Naive thymus-derived CD4-positive, alpha-beta T cell (primary cell): ENCODE results near the gene SLCO2A1. TPM values are rescaled to one million over a fixed set of nuclear protein-coding genes. Genes with fewer than 3 reads are reported as not detected.

Experiments used
- ATAC-seq: fragments of 150-1000 bp; cut with Tn5 transposase; 2 replicates; pipeline ENCODE4 v1.10.0; 2021; ENCODE audit warnings: mild to moderate bottlenecking, moderate library complexity
- CTCF ChIA-PET: fragments of 350-600 bp; sonication (Branson Sonifier 250); formaldehyde crosslinking; loops from one replicate; lab custom pipeline; 2021; ENCODE audit warnings: antibody characterized with exemption; lab: Charles Lee
- POLR2A ChIA-PET: fragments of 350-600 bp; sonication (Branson Sonifier 250); formaldehyde crosslinking; loops from one replicate; lab custom pipeline; 2021; ENCODE audit warnings: antibody characterized with exemption, inconsistent platforms; lab: Charles Lee
- DNase-seq, 9 donors: peaks; one replicate each; pipeline versions ENCODE4 v3.0.0 to v3.0.0-alpha.2; 2020 to 2022; ENCODE audit warnings: mixed read lengths in 1 of 9
- H3K27ac ChIP-seq: one replicate; pipeline ENCODE4 v1.7.0; 2013; ENCODE audit warnings: mild to moderate bottlenecking, low read depth, low read length, moderate library complexity
- H3K27me3 ChIP-seq, 2 donors: one replicate each; pipeline ENCODE4 v1.7.0; 2013; ENCODE audit warnings: low read length in 2 of 2, mild to moderate bottlenecking in 2 of 2, moderate library complexity in 2 of 2; ENCODE audit not compliant: control insufficient read depth in 2 of 2, insufficient read depth in 2 of 2
- H3K36me3 ChIP-seq, 3 experiments: 1 replicate in 2 of 3; 2 replicates in 1 of 3; pipeline ENCODE4 v1.7.0; 2013; ENCODE audit warnings: low read length in 3 of 3, mild to moderate bottlenecking in 3 of 3, moderate library complexity in 1 of 3; ENCODE audit not compliant: insufficient read depth in 3 of 3, control insufficient read depth in 2 of 3
- H3K4me1 ChIP-seq, 2 donors: one replicate each; pipeline ENCODE4 v1.7.0; 2013; ENCODE audit warnings: low read length in 2 of 2, mild to moderate bottlenecking in 2 of 2, moderate library complexity in 1 of 2; ENCODE audit not compliant: control insufficient read depth in 2 of 2, insufficient read depth in 2 of 2
- H3K4me3 ChIP-seq: 2 replicates; pipeline ENCODE4 v1.7.0; 2013; ENCODE audit warnings: mild to moderate bottlenecking, low read length
- H3K9me3 ChIP-seq, 3 experiments: 1 replicate in 2 of 3; 2 replicates in 1 of 3; pipeline ENCODE4 v1.7.0; 2013; ENCODE audit warnings: low read length in 3 of 3; ENCODE audit not compliant: control insufficient read depth in 2 of 3
- H3K27ac Mint-ChIP-seq, 9 donors: one replicate each; pipeline ENCODE4 v1.8.0; 2020 to 2022; ENCODE audit warnings: mixed read lengths in 9 of 9, mild to moderate bottlenecking in 8 of 9, moderate library complexity in 5 of 9, inconsistent platforms in 2 of 9
- H3K27me3 Mint-ChIP-seq, 5 donors: one replicate each; pipeline ENCODE4 v1.8.0; 2021 to 2022; ENCODE audit warnings: mixed read lengths in 5 of 5, mild to moderate bottlenecking in 1 of 5
- H3K36me3 Mint-ChIP-seq, 5 donors: one replicate each; pipeline ENCODE4 v1.8.0; 2020 to 2022; ENCODE audit warnings: mixed read lengths in 5 of 5, mild to moderate bottlenecking in 3 of 5, inconsistent platforms in 1 of 5
- H3K4me1 Mint-ChIP-seq, 7 donors: one replicate each; pipeline ENCODE4 v1.8.0; 2020 to 2022; ENCODE audit warnings: mixed read lengths in 7 of 7, mild to moderate bottlenecking in 3 of 7, inconsistent platforms in 1 of 7
- H3K4me3 Mint-ChIP-seq, 10 donors: one replicate each; pipeline ENCODE4 v1.8.0; 2020 to 2022; ENCODE audit warnings: mild to moderate bottlenecking in 10 of 10, mixed read lengths in 10 of 10, moderate library complexity in 6 of 10, inconsistent platforms in 2 of 10
- H3K9me3 Mint-ChIP-seq, 11 donors: one replicate each; pipeline ENCODE4 v1.8.0; 2020 to 2022; ENCODE audit warnings: mixed read lengths in 11 of 11, mild to moderate bottlenecking in 4 of 11, inconsistent platforms in 1 of 11, moderate library complexity in 1 of 11
- intact Hi-C, 2 donors: fragments of 100-400 bp; cut with micrococcal nuclease; formaldehyde crosslinking; loops; one replicate each; pipeline ENCODE4 v1.15.1; 2023
- polyA plus RNA-seq, 2 donors: library from polyadenylated mRNA; unstranded; fragments of 300-500 nt; fragmentation: Illumina TruSeq; gene quantifications; one replicate each; pipeline ENCODE4 v1.2.3, GENCODE V29; 2021
- total RNA-seq, 6 experiments: library from RNA in 5 of 6; stranded (reverse) in 5 of 6; gene quantifications; 1 replicate in 5 of 6; 2 replicates in 1 of 6; pipeline ENCODE4 v1.2.3 and lab custom pipeline; 2021 to 2026

SLCO2A1 gene
- total and polyA plus RNA-seq, 7 experiments from 2014 or later = not detected

DNA sequence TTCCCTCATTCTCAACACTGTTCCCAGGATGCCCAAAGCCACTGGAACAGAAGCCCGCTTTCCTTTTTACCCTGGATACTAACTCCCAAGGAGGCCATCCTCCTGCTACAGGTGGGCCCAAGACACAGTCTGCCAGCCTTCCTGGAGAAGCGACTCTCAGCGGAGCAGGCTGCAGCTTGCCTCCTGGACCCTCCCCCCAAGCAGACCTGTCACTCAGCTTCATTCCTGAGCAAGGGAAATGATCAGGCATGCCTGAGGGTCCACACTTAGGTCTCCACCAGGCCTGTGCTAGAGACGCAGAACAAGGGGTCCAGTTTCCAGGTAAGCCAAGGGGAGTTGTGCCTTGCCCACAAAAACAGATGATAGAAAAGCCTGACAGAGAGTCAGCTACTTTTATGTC is 62.8 kb downstream of the SLCO2A1 start:
- H3K27me3 Mint-ChIP-seq = peaks cover 0 to 17% (median 0%) of the 10 kb centered on the region in 5 donors
- peaks cover 0 to 2% (median 0%) of the 10 kb centered on the region in 7 donors for H3K4me1 Mint-ChIP-seq
- intact Hi-C loops = no loop called here
- H3K9me3 Mint-ChIP-seq = peaks cover 0 to 10% (median under 1%) of the 10 kb centered on the region in 11 donors
- no peak overlapping the region for H3K4me3 ChIP-seq
- no peaks in the 10 kb centered on the region for H3K27me3 ChIP-seq
- no peak for ATAC-seq
- peaks cover 0 to 1% (median 0%) of the 10 kb centered on the region in 5 donors for H3K36me3 Mint-ChIP-seq
- H3K27ac ChIP-seq = no peak overlapping the region
- ChIA-PET POLR2A (no interaction called here), CTCF (no interaction called here)
- H3K36me3 ChIP-seq = no peaks in the 10 kb centered on the region
- no peak overlapping the region for H3K4me3 Mint-ChIP-seq
- no peak for DNase-seq
- H3K4me1 ChIP-seq = no peaks in the 10 kb centered on the region
- no peaks in the 10 kb centered on the region for H3K9me3 ChIP-seq
- no peak overlapping the region for H3K27ac Mint-ChIP-seq

DNA sequence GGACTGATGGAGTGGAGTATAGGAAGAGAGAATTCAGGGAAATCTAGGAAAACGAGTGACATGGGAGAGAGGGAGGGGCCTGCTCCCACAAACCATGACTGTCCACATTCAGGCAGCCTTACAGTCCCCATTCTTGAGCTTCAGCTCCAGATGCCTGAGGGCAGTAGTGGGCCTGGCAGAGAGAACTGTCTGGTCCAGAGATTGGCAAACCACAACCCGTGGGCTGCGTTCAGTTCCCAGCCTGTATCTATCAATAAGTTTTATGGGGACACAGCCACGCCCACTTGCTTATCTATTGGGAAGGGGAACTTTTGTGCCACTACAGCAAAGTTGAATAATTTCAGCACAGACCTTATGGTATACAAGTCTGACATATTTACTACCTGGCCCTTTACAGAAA is 63.8 kb downstream of the SLCO2A1 start:
- H3K36me3 Mint-ChIP-seq = no peaks in the 10 kb centered on the region
- H3K4me1 Mint-ChIP-seq = peaks cover 0 to 2% (median 0%) of the 10 kb centered on the region in 7 donors
- peaks cover 0 to 1% (median 0%) of the 10 kb centered on the region in 11 donors for H3K9me3 Mint-ChIP-seq
- POLR2A ChIA-PET = interaction anchor here (0.7 to 1.0 kb wide), 2 partner anchors 12 to 15 kb away, joined by 3 read pairs; no protein-coding TSS in a partner anchor
- H3K4me3 ChIP-seq = no peak overlapping the region
- no peak overlapping the region for H3K27ac Mint-ChIP-seq
- intact Hi-C loops = no loop called here
- H3K36me3 ChIP-seq = no peaks in the 10 kb centered on the region
- no peak overlapping the region for H3K4me3 Mint-ChIP-seq
- no peaks in the 10 kb centered on the region for H3K4me1 ChIP-seq
- ATAC-seq (no peak), DNase-seq (no peak)
- H3K27ac ChIP-seq = no peak overlapping the region
- CTCF ChIA-PET = no interaction called here
- peaks cover 0 to 17% (median 2%) of the 10 kb centered on the region in 5 donors for H3K27me3 Mint-ChIP-seq
- H3K27me3 ChIP-seq = no peaks in the 10 kb centered on the region
- no peaks in the 10 kb centered on the region for H3K9me3 ChIP-seq

DNA sequence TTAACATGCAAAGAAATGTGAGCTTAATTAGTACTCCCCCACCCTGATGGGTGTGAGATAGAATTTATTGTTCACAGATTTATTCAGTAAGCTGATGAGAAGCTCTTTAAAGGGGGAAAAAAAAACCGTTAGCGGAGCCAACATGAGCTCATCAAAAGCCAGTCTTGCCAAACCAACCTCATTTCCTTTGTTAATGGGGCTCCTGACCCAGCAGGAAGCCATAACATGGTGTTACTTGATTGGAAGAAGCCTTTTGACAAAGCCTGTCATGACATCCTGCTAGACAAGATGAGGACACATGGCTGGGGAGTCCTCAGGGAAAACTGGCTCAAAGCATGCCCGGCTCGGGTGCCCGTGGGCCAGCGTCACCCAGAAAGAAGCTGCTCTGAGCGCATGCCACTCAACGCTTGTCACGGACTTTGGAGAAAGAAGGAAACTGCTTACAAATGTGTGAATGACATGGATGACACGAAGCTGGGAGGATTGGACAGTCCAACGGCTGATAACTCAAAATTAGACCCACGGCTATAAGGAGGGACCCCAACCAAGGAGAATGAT is 64.6 kb downstream of the SLCO2A1 start:
- H3K27me3 Mint-ChIP-seq = peaks cover 0 to 17% (median 2%) of the 10 kb centered on the region in 5 donors
- no peak for ATAC-seq
- intact Hi-C loops = no loop called here
- no peak overlapping the region for H3K4me3 Mint-ChIP-seq
- no peaks in the 10 kb centered on the region for H3K4me1 ChIP-seq
- no peak overlapping the region for H3K27ac ChIP-seq
- no peak overlapping the region for H3K4me3 ChIP-seq
- H3K27ac Mint-ChIP-seq = no peak overlapping the region
- no peaks in the 10 kb centered on the region for H3K36me3 ChIP-seq
- H3K9me3 ChIP-seq = no peaks in the 10 kb centered on the region
- H3K9me3 Mint-ChIP-seq = peaks cover 0 to 1% (median 0%) of the 10 kb centered on the region in 11 donors
- no peaks in the 10 kb centered on the region for H3K36me3 Mint-ChIP-seq
- H3K4me1 Mint-ChIP-seq = peaks cover 0 to 2% (median 0%) of the 10 kb centered on the region in 7 donors
- CTCF ChIA-PET = no interaction called here
- no peaks in the 10 kb centered on the region for H3K27me3 ChIP-seq
- no peak for DNase-seq
- POLR2A ChIA-PET = interaction anchor here (0.7 to 1.0 kb wide), 2 partner anchors 13 to 14 kb away, joined by 3 read pairs; no protein-coding TSS in a partner anchor

DNA sequence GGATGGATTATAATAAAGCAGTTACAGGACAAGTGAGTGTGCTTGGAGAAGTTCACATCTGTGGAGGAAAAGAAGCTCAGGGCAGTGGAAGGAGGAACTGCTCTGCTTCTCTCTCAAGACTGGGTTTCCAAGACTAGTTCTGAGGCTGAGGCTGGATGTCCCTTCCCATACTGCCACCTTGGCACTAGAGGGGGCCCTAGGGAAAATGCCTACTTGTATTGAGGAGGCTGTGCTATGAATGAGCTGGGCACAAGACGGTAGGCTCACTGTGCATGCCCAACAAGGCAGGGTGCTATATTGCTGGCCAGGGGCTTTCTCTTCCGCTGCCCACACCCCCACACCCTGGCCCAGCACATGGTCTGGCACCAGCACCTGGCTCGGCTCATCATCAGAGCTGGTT is 65.2 kb downstream of the SLCO2A1 start:
- H3K4me1 ChIP-seq = no peaks in the 10 kb centered on the region
- H3K36me3 ChIP-seq = no peaks in the 10 kb centered on the region
- H3K4me1 Mint-ChIP-seq = peaks cover 0 to 2% (median 0%) of the 10 kb centered on the region in 7 donors
- H3K9me3 Mint-ChIP-seq = peaks cover 0 to 1% (median 0%) of the 10 kb centered on the region in 11 donors
- POLR2A ChIA-PET = no interaction called here
- H3K36me3 Mint-ChIP-seq = no peaks in the 10 kb centered on the region
- CTCF ChIA-PET = no interaction called here
- H3K4me3 ChIP-seq = no peak overlapping the region
- H3K4me3 Mint-ChIP-seq = no peak overlapping the region
- peaks cover 0 to 17% (median 2%) of the 10 kb centered on the region in 5 donors for H3K27me3 Mint-ChIP-seq
- no peak overlapping the region for H3K27ac Mint-ChIP-seq
- no peaks in the 10 kb centered on the region for H3K27me3 ChIP-seq
- no peak for DNase-seq
- intact Hi-C loops = no loop called here
- no peaks in the 10 kb centered on the region for H3K9me3 ChIP-seq
- no peak overlapping the region for H3K27ac ChIP-seq
- no peak for ATAC-seq

DNA sequence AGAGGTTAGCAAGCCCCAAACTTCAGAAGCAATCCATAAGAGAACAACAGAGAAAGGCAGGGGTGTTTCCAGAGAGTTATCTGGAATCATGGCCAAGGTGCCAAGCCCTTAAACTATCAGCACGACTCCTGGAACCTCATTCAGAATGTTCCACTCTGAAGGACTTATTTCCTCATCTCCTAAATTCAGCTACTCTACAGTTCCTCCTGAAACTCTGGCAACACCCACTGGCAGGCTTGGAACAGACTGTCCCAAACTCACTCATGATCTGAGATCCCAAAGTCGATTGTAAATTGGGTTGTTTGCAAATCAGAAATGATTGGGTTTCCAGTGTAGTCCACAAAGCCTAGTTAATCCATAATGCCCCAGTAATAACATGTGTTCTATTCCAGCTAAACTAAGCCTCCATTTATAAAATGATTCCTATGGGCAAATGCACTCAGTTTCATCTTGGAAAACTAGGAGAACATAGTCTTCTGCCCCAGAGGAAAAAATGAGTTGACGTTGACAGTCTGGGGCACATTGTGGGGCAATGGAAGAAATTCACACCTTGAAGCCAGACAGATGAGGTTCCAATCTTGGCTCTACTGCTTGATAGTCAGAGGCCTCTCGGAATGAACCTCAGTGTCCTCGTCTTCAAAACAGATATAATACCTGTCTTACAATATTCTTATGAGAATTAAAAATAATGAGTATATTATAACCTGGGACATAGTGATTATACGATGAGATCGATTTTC is 65.9 kb downstream of the SLCO2A1 start:
- peaks cover 0 to 17% (median 2%) of the 10 kb centered on the region in 5 donors for H3K27me3 Mint-ChIP-seq
- H3K27me3 ChIP-seq = no peaks in the 10 kb centered on the region
- POLR2A ChIA-PET = no interaction called here
- H3K27ac ChIP-seq = no peak overlapping the region
- peaks cover 0 to 2% (median 0%) of the 10 kb centered on the region in 7 donors for H3K4me1 Mint-ChIP-seq
- H3K9me3 Mint-ChIP-seq = peaks cover 0 to 1% (median 0%) of the 10 kb centered on the region in 11 donors
- H3K36me3 ChIP-seq = no peaks in the 10 kb centered on the region
- ATAC-seq (no peak), DNase-seq (no peak)
- intact Hi-C loops = no loop called here
- CTCF ChIA-PET = no interaction called here
- no peaks in the 10 kb centered on the region for H3K36me3 Mint-ChIP-seq
- H3K27ac Mint-ChIP-seq = no peak overlapping the region
- H3K4me3 ChIP-seq = no peak overlapping the region
- no peak overlapping the region for H3K4me3 Mint-ChIP-seq
- H3K4me1 ChIP-seq = no peaks in the 10 kb centered on the region
- no peaks in the 10 kb centered on the region for H3K9me3 ChIP-seq

DNA sequence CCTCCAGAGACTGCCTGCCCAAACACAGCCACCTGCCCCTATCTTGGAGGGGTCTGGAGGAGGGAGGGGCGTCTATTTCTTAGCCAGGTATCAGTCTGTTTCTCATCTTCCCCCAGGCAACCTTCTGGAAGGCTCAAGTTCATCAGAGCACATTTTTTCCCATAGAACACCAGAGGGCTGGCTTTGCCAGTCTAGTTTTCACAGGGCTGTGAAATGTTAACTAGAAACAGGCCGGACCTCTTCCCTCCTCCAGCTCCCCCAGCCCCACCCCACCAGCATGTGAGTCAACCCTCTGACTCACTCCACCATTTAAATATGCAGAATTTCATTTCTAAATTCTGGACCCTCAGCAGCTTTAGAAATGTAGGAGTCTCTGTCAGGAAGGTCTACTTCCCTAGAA is 66.9 kb downstream of the SLCO2A1 start:
- no peak overlapping the region for H3K4me3 Mint-ChIP-seq
- peaks cover 0 to 2% (median 0%) of the 10 kb centered on the region in 7 donors for H3K4me1 Mint-ChIP-seq
- H3K27me3 ChIP-seq = no peaks in the 10 kb centered on the region
- no peak overlapping the region for H3K4me3 ChIP-seq
- ChIA-PET POLR2A (no interaction called here), CTCF (no interaction called here)
- peaks cover 0 to 16% (median 2%) of the 10 kb centered on the region in 5 donors for H3K27me3 Mint-ChIP-seq
- H3K36me3 ChIP-seq = no peaks in the 10 kb centered on the region
- ATAC-seq = no peak
- DNase-seq = no peak
- intact Hi-C loops = no loop called here
- no peak overlapping the region for H3K27ac ChIP-seq
- no peaks in the 10 kb centered on the region for H3K4me1 ChIP-seq
- no peaks in the 10 kb centered on the region for H3K9me3 ChIP-seq
- peaks cover 0 to 1% (median 0%) of the 10 kb centered on the region in 11 donors for H3K9me3 Mint-ChIP-seq
- H3K27ac Mint-ChIP-seq = no peak overlapping the region
- H3K36me3 Mint-ChIP-seq = no peaks in the 10 kb centered on the region
